ENCODE data around the gene FAM131A. TPM values are rescaled to one million over a fixed set of nuclear protein-coding genes. Genes with fewer than 3 reads are reported as not detected.

Gene FAM131A
- total RNA-seq, 1 donor from 2014 or later = 19.7 TPM

DNA sequence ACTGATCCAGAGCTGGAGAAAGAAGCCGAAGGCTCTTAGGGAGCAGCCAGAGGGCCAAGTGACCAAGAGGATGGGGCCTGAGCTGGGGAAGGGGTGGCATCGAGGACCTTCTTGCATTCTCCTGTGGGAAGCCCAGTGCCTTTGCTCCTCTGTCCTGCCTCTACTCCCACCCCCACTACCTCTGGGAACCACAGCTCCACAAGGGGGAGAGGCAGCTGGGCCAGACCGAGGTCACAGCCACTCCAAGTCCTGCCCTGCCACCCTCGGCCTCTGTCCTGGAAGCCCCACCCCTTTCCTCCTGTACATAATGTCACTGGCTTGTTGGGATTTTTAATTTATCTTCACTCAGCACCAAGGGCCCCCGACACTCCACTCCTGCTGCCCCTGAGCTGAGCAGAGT is 52.0 kb downstream of the FAM131A start:
- peaks cover 6% of the 10 kb centered on the region for H3K27me3 Mint-ChIP-seq (ENCODE audit: low read depth)
- H3K27ac Mint-ChIP-seq (ENCODE audit: unreplicated experiment) = peak overlapping the region; percentile 67
- H3K36me3 Mint-ChIP-seq (ENCODE audit: low read depth) = no peaks in the 10 kb centered on the region
- no peak for DNase-seq (ENCODE audit: low read depth, low spot score)
- H3K4me1 Mint-ChIP-seq = no peaks in the 10 kb centered on the region
- H3K4me3 Mint-ChIP-seq = no peak overlapping the region
- H3K9me3 Mint-ChIP-seq = no peaks in the 10 kb centered on the region
- TF ChIP-seq, protein P1, sequence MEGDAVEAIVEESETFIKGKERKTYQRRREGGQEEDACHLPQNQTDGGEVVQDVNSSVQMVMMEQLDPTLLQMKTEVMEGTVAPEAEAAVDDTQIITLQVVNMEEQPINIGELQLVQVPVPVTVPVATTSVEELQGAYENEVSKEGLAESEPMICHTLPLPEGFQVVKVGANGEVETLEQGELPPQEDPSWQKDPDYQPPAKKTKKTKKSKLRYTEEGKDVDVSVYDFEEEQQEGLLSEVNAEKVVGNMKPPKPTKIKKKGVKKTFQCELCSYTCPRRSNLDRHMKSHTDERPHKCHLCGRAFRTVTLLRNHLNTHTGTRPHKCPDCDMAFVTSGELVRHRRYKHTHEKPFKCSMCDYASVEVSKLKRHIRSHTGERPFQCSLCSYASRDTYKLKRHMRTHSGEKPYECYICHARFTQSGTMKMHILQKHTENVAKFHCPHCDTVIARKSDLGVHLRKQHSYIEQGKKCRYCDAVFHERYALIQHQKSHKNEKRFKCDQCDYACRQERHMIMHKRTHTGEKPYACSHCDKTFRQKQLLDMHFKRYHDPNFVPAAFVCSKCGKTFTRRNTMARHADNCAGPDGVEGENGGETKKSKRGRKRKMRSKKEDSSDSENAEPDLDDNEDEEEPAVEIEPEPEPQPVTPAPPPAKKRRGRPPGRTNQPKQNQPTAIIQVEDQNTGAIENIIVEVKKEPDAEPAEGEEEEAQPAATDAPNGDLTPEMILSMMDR (conservative IDR thresholded peaks at IDR 0.05) = no peak

- H3K9me3 Mint-ChIP-seq = no peaks in the 10 kb centered on the region
- peaks cover 6% of the 10 kb centered on the region for H3K27me3 Mint-ChIP-seq (ENCODE audit: low read depth)
- no peaks in the 10 kb centered on the region for H3K36me3 Mint-ChIP-seq (ENCODE audit: low read depth)
- DNase-seq (ENCODE audit: low read depth, low spot score) = no peak
- H3K27ac Mint-ChIP-seq (ENCODE audit: unreplicated experiment) = no peak overlapping the region
- TF ChIP-seq, protein P1 (conservative IDR thresholded peaks at IDR 0.05) = no peak
- H3K4me3 Mint-ChIP-seq = no peak overlapping the region
- H3K4me1 Mint-ChIP-seq = no peaks in the 10 kb centered on the region
Measured at GRCh38 chr3:184389935-184390528, 52.6 kb downstream of the FAM131A start.

- H3K27ac Mint-ChIP-seq (ENCODE audit: unreplicated experiment) = no peak overlapping the region
- no peak for DNase-seq (ENCODE audit: low read depth, low spot score)
- TF ChIP-seq, protein P1 (conservative IDR thresholded peaks at IDR 0.05) = no peak
- H3K9me3 Mint-ChIP-seq = no peaks in the 10 kb centered on the region
- no peaks in the 10 kb centered on the region for H3K4me1 Mint-ChIP-seq
- H3K27me3 Mint-ChIP-seq (ENCODE audit: low read depth) = peaks cover 6% of the 10 kb centered on the region
- no peak overlapping the region for H3K4me3 Mint-ChIP-seq
- no peaks in the 10 kb centered on the region for H3K36me3 Mint-ChIP-seq (ENCODE audit: low read depth)
Measured at GRCh38 chr3:184391266-184391665, 53.9 kb downstream of the FAM131A start.

GRCh38 chr3:184395320-184395660 is 57.9 kb downstream of the FAM131A start:
- Mint-ChIP-seq H3K27me3 (ENCODE audit: low read depth) (peaks cover 25% of the 10 kb centered on the region), H3K4me3 (no peak overlapping the region), H3K4me1 (no peaks in the 10 kb centered on the region), H3K27ac (ENCODE audit: unreplicated experiment) (no peak overlapping the region), H3K36me3 (ENCODE audit: low read depth) (no peaks in the 10 kb centered on the region), H3K9me3 (no peaks in the 10 kb centered on the region)
- TF ChIP-seq, protein P1 (conservative IDR thresholded peaks at IDR 0.05) = no peak
- no peak for DNase-seq (ENCODE audit: low read depth, low spot score)

Other genes with a start within 250 kb of the FAM131A start
- not detected in 2 replicates for gene HTR3E, start 240.5 kb upstream of the FAM131A start, total RNA-seq
- gene EIF2B5, start 202.2 kb upstream of the FAM131A start, total RNA-seq = 54.8 and 57.7 TPM in 2 replicates
- gene DVL3, start 182.2 kb upstream of the FAM131A start, total RNA-seq = 90.9 and 93.8 TPM in 2 replicates
- gene AP2M1, start 162.7 kb upstream of the FAM131A start, total RNA-seq = 271 and 289 TPM in 2 replicates
- gene ABCF3, start 151.4 kb upstream of the FAM131A start, total RNA-seq = 63.9 and 67.3 TPM in 2 replicates
- 0.36 and 0.56 TPM in 2 replicates for gene VWA5B2, start 108.0 kb upstream of the FAM131A start, total RNA-seq
- gene ALG3, start 88.6 kb upstream of the FAM131A start, total RNA-seq = 32.0 and 35.5 TPM in 2 replicates
- 3.4 and 3.9 TPM in 2 replicates for gene EEF1AKMT4, start 87.9 kb upstream of the FAM131A start, total RNA-seq
- gene CAMK2N2, start 76.0 kb upstream of the FAM131A start, total RNA-seq = 4.7 and 5.6 TPM in 2 replicates
- not detected in 2 replicates for gene ECE2, start 61.6 kb upstream of the FAM131A start, total RNA-seq
- gene PSMD2, start 38.4 kb upstream of the FAM131A start, total RNA-seq = 359 and 378 TPM in 2 replicates
- 520 and 529 TPM in 2 replicates for gene EIF4G1, start 23.0 kb upstream of the FAM131A start, total RNA-seq
- gene CLCN2, start 24.0 kb downstream of the FAM131A start, total RNA-seq = 23.6 and 27.8 TPM in 2 replicates
- gene POLR2H, start 24.1 kb downstream of the FAM131A start, total RNA-seq = 94.5 and 98.9 TPM in 2 replicates
- gene THPO, start 40.6 kb downstream of the FAM131A start, total RNA-seq = 0.55 and 0.98 TPM in 2 replicates
- gene CHRD, start 42.5 kb downstream of the FAM131A start, total RNA-seq = 3.2 and 4.0 TPM in 2 replicates
- gene EPHB3, start 224.2 kb downstream of the FAM131A start, total RNA-seq = 9.7 and 13.4 TPM in 2 replicates